SH-SY5Y (cell line): ENCODE results near the gene VDR.

Experiments
- GATA2 ChIP-seq: IDR thresholded peaks from 2 replicates; pipeline ENCODE4 v1.6.1; 2011; ENCODE audit warnings: mild to moderate bottlenecking, low read depth, low read length
- GATA3 ChIP-seq: IDR thresholded peaks from 2 replicates; pipeline ENCODE4 v1.6.1; 2011; ENCODE audit warnings: low read depth, mild to moderate bottlenecking, low read length, moderate library complexity

DNA sequence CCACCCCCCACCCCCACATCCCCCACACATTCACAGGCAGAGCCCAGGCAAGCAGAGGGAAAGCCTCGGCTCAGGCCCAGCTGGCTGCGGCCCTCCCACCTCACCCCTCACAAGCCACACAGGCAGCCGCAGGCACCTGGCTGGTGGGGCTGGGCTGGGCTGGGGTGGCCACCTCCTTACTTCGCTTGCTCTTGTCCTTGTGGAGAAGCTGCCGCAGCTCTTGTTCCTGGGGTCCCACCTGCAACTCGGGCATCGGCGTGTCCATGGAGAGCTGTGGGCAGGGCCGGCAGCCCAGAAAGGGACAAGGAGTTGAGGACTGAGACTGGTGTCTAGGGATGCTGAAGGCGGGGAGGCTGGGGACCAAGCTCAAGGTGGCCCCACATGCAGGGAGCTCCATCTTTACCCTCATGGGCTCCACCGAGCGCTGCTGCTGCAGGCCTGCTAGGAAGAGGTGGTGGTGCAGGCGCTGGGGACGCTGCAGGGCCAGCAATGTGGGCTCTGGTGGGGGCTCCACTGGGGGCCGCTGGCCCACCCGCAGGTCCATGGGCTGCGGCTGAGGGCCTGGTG is 106.3 kb downstream of the VDR start:
- TF ChIP-seq GATA2 = no peak
- TF ChIP-seq GATA3 = no peak
